ENCODE data around the gene MTA1. TPM values are rescaled to one million over a fixed set of nuclear protein-coding genes. Genes with fewer than 3 reads are reported as not detected.
A peak's percentile ranks its signal among the peaks of the same experiment; 100 is the strongest.

MTA1 gene
- total RNA-seq, 1 donor from 2014 or later = 92.3 TPM

DNA sequence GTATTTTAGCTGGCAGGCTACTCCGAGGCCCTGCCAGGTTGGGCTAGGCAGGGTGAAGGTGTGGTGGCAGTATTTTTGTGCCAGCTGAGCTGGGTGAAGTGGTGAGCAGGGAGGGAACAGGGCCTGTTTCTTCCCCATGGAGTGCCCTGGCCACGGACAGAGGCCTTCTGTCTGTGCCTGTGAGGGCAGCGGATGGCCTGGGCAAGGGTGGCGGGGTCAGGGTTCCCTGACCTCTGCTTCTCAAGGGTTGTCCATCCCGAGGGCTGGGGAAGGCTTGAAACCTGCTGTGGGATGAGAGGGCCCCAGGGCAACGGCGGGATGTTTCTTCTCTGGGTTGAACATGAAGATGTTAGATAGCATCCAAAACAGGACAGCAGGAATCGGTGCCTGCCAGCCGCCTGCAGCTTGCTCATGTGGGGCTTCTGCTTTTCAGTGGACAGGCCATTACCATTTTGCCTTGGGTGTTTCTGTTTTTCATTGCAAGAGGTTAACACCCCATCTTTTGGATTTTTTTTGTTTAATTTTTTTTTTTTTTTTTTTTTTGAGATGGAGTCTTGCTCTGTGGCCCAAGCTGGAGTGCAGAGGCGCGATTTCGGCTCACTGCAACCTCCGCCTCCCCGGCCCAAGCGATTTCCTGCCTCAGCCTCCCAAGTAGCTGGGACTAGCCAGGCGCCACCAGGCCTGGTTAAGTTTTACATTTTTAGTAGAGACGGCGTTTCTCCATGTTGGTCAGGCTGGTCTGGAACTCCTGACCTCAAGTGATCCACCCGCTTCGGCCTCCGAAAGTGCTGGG, 3.3 kb downstream of the MTA1 start:
- DNase-seq (ENCODE audit: extremely low read depth, low read depth, low spot score) = no peak

DNA sequence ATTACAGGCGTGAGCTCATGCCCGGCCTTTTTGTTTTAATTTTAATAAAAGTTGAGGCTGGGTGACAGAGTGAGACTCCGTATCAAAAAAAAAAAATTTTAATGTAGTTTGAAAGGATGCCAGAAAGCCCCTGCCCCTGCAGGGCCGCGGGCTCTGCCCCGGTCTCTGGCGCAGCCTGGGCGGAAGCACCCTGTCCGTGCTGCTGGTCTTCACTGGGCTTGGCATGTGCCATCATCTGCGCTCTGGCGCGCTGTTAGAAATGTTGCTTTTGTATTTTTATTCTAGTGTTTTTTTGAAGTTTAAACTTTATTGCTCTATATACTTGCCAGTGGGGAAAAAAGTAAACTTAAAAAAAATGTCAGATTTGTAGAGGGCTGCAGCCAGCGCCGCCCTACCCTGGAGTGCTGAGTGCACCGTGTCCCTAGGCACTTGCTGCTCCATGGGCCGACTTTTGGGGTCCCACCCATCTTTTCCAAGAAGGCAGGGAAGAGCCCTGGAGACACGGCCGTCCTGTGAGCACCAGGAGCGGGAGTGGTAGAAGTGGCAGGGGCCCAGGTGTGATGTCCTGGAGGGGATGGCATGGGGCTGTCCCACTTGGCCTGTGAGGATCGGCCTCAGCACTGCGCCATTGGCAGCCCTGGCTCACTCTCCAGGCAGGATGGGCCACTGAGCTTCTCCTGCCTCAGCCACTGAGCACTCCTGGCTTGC, 4.0 kb downstream of the MTA1 start:
- no peak for DNase-seq (ENCODE audit: extremely low read depth, low read depth, low spot score)

DNA sequence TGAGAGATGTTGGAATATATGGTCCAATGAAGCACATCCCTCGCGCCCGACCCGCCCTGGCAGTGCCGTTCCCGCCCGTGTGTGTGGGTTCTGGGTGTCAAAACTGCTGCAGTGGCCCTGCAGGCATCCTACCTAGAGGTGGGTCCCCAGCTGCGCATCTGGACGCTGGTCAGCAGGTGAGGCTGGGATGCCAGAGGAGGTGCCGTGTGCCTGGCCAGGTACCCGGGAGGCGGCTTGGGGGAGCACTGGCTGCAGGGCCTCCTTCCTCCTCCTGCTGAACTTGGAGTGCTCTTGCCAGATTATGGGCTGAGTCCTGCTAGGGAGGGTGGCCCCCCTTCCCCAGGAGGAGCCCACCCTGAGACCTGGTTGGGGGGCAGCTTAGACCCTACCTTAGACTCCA, 5.2 kb downstream of the MTA1 start:
- no peak for DNase-seq (ENCODE audit: extremely low read depth, low read depth, low spot score)

DNA sequence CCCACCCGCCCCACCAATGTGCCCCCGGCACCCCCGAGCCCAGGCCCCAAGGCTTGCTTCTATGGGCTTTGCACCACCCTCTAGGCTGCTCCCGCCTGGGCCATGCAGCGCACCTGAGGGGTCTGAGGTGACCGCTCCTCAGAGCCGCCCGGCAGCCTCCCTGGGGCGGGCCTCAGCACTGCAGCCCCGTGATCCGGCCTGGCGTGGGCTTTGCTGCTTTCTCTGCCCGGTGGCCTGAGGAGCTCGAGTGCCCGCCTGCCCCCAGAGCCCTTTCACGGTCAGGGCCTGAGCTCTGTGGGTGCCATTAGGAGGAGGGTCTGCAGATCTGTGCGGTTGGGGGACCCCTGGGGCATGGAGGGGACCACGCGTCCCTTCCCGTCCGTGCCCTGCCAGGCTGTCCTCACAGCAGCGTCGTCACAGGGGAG, 6.2 kb downstream of the MTA1 start:
- DNase-seq (ENCODE audit: extremely low read depth, low read depth, low spot score) = no peak

DNA sequence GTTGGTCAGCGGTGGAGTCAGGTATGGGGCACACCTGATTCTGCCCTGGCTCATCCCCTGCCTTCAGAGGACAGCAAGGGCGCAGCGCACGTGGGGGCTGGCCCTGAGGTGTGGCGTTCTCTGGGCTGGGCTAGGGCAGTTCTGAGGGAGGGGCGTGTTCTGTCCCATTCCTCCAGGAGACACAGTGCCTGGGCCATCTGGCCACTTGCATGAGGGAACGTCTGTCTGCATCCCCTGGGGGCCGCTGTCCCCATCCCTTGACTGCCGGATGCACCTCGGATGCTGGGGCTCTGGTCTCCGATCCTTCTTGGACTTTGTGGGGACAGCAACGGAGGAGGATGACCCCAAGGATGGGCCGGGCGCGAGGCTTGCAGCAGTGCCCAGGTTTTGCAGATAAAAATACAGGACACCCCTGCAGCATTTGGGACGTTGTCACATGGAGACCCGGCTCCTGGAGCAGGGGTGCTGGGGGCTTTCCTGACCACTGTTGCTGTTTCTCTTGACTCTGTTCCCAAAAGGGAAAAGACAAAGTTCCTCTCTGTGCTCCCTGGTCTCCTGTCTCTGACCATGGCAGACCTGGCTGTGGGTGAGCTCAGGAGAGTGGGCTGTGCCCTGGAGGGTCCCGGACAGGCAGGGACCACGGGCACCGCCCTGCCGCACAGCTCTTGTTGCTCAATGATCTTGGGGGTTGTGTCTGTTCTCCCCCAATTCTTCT, 6.9 kb downstream of the MTA1 start:
- no peak for DNase-seq (ENCODE audit: extremely low read depth, low read depth, low spot score)

DNA sequence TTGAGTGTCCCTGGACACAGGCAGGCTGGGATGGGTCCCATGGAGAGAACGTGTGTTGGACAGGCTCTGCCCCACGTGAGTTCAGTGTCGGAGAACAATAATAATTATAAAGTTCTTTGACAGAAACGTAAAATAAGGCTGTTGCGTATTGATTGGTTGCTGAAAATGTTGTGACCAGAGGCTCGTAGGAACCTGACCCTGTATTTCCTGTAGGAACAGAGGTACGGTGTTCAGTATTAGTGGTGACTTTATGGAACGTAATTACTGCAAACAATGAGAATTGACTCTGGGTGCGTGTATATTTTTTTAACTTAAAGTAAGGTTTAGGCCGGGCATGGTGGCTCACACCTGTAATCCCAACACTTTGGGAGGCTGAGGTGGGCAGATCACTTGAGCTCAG, 7.8 kb downstream of the MTA1 start:
- no peak for DNase-seq (ENCODE audit: extremely low read depth, low read depth, low spot score)

DNA sequence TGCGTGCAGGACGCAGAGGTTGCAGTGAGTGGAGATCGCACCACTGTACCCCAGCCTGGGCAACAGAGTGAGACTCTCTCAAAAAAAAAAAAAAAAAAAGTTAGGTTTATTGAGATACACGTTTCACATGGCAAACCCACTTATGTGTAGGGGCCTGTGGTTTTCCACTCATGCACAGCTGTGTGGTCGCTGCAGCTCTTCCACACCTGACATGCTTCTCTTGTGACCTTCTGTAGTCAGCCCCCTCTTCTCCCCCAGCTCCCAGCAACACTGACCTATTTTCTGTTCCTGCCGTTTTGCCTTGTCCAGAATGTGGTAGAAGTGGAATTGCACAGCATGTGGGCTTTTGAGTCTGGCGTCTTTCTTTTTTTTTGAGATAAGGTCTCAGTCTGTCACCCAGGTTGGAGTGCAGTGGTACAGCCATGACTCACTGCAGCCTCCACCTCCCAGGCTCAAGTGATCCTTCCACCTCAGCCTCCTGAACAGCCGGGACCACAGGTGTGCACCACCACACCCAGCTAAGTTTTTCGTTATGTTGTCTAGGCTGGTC, 8.4 kb downstream of the MTA1 start:
- DNase-seq (ENCODE audit: extremely low read depth, low read depth, low spot score) = no peak

DNA sequence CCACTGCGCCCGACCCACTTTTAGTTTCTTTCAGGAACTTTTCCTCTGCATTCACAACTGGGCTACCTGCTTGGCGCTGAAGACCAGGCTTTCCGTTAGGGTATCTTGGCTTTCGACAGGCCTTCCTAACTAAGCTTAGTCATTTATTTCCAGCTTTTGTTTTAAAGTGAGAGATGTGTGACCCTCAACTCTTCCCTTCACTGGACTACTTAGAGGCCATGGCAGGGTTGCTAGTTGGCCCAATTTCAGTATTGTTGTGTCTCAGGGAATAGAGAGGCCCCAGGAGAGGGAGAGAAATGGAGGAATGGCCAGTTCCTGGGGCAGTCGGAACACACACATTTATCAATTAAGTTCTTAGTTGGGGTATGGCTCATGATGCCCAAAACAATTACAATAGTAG, 10.4 kb downstream of the MTA1 start:
- peak; percentile 60 for DNase-seq (ENCODE audit: extremely low read depth, low read depth, low spot score)

DNA sequence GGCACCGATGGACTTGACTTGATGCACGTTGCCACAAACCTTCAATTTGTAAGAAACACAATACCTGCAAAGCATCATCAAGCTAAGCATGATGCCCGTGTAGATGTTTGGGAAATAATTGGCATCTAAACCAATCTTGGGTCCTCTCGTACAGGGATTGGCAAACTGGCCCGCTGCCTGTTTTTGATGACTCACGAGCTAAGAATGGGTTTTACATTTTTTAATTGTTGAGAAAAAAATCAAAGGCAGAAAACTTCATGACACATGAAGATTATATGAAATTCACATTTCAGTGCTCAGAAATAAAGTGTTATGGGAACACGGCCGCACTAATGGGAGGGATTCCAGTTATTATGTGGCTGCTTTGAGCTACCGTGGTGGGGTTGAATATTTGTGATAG, 10.9 kb downstream of the MTA1 start:
- DNase-seq (ENCODE audit: extremely low read depth, low read depth, low spot score) = peak; percentile 82

DNA sequence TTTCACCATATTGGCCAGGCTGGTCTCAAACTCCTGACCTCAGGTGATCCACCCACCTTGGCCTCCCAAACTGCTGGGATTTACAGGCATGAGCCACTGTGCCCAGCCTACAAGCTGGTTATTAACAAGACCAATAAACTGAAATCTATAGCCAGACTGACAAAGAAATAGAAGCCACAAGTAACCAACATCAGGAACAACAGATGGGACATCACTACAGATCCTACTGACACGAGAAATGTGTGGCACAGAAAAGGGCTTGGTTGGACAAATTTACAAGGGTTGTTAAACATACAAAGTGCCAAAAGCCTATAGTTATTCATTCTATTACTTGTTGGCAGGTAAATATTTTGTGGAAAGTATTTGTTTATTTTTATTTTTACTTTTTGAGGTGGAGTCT, 11.6 kb downstream of the MTA1 start:
- no peak for DNase-seq (ENCODE audit: extremely low read depth, low read depth, low spot score)

DNA sequence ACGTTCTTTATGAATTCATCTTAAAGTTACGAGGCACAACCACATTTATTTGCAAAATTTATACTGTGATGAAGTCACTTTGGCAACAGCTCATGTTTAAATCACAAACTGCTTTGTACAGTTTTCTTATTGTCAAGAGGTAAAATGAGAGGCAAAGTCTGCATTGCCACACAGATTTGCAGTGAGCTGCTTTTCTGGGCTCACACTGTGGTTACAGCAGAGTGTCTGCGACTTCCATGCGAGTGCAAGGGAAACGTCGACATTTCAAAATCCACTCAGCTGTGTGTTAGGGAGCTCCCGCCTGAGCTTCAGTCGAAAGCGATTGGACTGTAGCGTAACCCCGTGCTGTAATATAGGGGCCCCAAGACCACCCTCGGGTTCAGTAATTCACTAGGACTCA, 13.0 kb downstream of the MTA1 start:
- DNase-seq (ENCODE audit: extremely low read depth, low read depth, low spot score) = no peak

DNA sequence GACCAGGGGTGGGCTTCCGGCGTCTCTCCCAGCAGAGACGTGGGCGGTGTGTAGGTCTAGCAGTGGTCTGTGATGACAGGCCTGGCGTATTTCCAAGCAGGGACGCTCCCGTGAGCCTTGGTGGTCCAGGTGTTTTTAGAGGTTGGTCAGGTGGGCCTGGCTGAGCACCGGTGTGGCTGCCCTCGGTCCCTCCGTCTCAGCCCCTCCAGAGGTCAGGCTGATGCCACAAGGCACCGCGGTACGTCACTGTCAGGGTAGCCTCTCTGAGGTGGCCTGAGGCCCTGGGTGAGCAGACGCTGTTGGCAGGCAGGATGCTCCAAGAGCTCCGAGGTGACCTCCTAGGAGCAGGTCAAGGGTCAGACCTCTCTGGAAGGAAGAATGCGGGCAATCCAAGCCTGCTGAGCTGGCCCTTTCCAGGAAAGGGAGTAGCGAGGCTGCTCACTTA, 13.6 kb downstream of the MTA1 start:
- DNase-seq (ENCODE audit: extremely low read depth, low read depth, low spot score) = no peak

DNA sequence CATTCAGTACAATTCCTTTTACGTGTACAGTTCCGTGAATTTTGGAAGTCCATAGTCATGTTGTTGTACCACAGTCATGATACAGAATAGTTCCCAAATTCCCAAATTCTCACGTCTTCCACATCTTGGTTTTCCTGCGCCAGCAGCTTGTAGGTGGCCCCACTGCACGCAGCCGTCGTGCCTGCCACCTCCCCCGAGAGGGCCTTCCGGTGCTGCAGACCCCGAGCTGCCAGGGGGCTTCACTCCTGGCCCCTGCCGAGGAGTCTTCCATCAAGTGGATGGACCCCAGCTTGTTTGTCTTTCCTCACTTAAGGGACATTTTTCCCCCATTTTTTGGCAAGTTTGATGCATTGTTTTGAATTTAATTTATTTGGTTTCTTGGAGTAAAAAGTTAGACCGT, 16.8 kb downstream of the MTA1 start:
- DNase-seq (ENCODE audit: extremely low read depth, low read depth, low spot score) = no peak

DNA sequence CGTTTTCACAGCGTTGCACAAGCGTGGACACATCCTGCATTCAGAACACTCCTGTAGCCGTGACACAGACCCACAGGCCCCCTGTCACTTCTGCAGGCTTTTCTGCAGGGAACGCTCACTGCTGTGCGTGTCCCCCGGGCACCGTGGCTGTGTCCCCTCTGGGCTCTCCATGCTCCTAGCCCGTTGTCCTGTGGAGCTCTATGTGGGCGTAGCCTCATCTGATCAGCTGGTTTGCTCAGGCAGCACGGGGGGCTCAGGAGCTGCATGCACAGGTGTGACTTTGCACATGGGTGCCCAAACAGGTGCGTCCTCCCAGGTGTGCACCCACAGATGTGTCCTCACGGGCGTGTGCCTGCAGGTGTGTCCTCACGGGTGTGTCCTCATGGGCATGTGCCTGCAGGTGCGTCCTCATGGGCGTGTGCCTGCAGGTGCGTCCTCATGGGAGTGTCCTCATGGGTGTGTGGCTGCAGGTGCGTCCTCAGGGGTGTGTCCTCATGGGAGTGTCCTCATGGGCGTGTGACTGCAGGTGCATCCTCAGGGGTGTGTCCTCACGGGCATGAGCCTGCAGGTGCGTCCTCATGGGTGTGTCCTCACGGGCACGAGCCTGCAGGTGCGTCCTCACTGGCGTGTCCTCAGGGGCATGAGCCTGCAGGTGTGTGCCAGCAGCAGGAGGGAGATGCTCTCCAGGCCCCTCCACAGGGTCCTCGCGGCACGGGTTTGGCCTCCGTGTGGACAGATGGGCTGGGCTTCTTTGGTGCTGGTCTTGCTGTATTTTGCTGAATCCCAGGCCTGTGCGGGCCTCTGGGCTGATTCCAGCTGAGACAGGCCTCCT, 17.5 kb downstream of the MTA1 start:
- DNase-seq (ENCODE audit: extremely low read depth, low read depth, low spot score) = no peak

DNA sequence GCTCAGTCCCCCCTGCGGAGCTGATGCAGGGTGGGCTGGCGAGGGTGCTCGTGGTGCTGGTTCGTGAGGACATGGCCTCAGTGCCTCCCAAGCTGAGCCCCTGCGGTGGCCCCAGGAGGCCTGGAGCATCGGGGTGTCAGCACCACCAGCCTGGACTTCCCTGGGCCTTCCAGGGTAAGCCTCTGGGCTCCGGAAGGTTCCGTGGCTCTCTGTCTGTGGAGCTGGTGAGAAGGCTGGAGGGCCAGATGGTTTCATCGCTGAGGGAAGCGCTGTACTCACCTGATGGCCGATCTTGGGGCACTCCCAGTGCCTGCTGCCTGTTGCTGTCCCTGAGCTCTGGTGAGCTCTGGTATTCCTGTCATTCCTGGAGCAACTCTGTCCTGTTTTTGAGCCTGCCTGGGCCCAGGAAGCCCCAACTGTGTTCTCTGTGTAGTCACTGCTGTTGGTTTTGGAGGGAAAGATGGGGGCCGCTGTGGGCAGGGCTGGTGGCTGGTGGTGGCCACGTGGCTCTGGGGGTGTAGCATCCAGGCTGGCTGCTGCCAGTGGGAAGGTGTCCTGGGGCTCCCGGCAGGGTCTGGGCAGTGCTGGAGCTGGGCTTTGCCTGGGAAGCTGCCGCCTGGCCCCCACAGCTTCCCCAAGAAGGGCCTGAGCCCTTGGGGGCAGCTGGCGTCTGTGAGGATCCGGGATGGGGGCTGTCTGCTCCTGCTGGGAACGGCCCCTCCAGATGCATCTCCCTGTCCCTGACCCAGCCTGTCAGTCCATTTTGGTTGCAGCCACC, 18.3 kb downstream of the MTA1 start:
- DNase-seq (ENCODE audit: extremely low read depth, low read depth, low spot score) = no peak

DNA sequence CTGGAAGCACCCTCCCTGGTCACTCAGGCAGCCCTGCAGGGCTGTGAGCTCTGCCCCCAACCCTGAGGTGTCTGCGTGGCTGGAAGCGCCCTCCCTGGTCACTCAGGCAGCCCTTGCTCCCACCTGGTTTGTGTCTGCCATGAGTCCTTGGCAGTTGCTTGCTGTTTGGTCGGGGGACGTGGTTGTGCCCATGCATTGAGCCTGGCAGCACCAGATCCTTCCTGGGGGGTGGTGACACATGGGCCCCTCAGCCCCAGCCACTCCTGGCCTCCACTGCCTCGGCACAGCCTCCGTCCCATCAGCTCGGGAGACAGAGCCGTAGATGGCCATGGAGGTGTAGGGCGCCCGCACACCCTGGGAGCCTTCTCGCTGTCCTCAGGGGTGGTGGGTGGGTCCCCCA, 19.6 kb downstream of the MTA1 start:
- DNase-seq (ENCODE audit: extremely low read depth, low read depth, low spot score) = no peak

DNA sequence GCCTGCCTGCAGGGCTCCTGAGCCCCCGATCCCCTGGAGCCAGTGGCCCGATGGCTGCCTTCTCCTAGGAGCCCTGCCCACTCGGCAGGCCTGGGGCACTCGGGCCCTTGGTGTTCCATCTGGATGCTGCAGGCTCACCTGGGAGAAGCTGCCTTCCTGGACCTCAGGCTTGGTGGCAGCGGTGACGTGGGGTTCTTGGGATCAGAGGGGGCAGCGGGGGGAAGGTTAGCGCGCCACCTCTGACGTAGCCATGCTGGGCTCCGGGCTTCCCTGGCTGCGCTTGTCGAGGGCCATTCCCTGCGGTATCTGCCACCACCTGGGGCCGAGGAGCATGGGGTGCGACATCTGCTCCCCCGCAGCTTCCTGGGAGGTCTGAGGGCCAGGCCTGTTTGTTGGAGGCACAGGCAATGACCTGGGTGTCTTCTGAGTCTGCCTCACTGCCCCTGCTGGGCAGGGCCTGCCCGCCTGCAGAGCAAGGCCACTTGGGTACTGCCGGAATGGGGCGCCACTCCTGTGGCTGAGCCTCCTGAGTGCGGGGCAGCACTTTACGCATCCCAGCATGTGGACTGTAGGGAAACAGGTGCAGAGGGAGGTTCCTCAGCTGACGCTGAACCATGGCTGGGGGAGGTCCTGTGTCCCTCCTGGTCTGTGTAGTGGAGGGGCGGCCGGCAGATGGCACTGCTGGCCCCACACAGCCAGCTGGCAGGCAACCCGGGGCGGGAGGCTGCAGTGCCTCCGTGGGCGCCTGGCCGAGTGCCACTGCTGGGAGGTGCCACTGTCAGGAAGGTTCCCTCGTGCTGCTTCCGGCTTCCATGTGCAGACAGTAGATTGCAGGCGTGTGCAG, 20.3 kb downstream of the MTA1 start:
- DNase-seq (ENCODE audit: extremely low read depth, low read depth, low spot score) = no peak

DNA sequence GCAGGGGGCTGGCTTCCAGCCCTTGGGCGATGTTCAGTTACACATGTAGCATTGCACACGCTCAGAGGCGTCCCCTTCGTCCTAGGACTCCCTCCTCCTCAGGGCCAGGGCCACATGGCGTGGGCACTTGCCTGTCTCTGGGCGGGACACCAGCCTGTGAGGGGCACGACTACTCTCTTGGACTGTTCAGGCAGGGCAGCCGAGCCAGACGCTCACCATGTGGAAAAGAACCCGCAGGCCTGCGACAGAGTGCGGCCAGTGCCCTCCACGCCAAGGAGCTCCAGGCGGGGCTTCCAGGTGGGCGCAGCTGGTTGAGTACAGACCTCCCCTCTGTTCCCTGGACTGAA, 20.9 kb downstream of the MTA1 start:
- no peak for DNase-seq (ENCODE audit: extremely low read depth, low read depth, low spot score)

DNA sequence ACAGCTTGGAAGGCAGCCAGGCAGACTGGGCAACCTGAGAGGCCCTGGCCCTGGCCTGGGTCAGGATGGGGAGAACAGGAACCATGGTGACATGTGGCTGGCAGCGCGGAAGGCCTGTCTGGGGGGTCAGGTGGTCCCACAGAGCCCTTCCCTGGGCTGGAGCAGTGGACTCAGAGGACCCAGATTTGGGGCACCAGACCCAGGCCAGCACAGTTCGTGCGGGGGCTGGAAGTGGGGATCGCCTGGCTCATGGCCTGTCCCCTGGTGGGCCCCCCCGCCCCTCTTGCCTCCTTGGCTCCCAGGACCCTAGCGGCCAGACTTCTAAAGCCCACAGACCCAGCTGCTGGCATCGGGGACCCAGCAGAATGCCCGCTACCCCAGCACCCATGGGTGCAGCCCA, 21.4 kb downstream of the MTA1 start:
- DNase-seq (ENCODE audit: extremely low read depth, low read depth, low spot score) = no peak

All from glomerular endothelial cell (primary cell).